Cerebellar cortex (tissue), 1 donor: ENCODE results near the gene NPY1R.

Experiments used
- DNase-seq: peaks from one replicate; pipeline ENCODE4 v3.0.0-alpha.2; 2015; ENCODE audit warnings: low spot score

Gene NPY1R

DNA sequence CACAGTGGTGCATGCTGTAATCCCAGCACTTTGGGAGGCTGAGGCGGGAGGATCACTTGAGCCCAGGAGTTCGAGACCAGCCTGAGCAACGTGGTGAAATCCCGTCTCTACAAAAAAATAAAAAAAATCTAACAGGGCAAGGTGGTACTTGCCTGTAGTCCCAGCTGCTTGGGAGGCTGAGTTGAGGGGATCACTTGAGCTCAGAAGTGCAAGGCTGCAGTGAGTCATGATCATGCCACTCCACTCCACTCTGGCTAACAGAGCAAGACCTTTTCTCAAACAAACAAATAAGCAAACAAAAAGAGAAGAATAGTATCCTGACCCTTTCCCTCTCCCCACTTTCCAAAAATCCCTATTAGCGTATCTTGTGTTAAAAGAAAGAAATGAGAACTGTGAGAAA, 52.7 kb downstream of the NPY1R start:
- DNase-seq = no peak

DNA sequence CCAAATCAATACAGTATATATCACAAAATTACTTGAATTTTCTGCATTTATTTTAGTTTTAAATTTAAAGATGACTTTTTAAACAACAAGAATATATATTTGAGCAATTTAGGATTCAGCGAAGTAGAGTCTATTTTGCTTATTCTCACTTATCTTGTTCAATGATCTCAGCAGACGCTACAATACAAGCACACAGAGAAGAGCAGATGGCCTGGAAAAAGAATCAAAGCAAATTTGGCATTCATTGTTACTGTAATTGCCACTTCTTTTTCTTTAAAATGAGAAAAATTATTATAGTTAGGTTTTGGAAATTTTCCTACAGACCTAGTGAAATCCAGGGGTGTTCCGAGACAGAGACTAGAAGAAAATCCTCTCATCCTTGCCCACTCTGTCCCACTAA, 57.5 kb downstream of the NPY1R start:
- DNase-seq = no peak
